ENCODE results near the gene NDOR1.
"Not testable (repeated sequence)": the region's sequence is repeated elsewhere in the genome, so short reads cannot be mapped to it uniquely, and the experiment has no call there.

The NDOR1 gene

DNA sequence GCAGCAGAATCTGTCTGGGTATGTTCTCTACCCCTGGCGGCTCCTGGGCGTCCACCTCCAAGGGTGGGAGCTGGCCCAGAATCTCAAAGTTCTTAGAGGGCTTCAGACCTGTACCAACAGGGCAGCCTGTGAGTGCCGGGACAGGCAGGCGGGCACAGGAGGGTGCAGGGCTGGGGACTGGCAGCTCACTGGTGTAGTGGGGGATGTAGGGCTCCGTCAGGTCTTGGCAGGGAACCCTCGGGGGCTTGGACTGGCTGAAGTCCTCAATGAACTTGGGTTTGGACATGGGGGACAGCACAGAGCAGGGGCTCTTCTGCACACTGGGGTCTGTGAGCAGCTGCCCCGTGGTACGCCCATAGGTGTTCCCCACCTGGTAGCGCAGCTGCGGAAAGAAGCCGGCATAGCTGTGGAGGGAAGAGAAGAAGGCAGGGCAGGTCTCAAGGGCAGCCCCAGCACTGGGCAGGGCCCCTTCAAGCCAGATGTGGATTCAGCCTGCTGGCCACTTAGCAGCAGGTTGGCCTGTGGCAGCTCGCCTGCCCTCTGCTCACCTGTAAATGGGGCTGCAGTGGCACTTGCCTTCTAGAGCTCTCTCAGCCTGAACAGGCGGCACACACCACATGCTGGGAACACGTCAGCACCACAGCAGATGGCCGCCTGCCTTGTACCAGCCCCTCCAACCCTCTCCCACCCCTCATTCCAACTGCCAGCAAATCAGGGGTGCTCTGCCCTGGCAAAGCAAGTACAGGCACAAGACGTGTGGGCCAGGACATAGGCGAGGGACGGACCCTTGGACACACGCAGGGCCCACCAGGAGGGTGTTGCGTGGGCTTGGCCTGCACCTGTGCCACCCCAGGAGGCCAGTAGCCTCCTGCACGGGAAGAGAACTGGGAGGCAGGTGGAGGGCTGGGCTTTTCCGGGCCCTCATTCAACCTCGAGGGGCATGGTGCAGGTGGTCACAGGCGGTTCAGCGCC is 40.2 kb downstream of the NDOR1 start:
- no peak for DNase-seq

GRCh38 chr9:137247135-137247915 is 41.8 kb downstream of the NDOR1 start:
- no peak for DNase-seq

- no peak for DNase-seq
Observed at GRCh38 chr9:137247916-137248175, 42.3 kb downstream of the NDOR1 start.

DNA sequence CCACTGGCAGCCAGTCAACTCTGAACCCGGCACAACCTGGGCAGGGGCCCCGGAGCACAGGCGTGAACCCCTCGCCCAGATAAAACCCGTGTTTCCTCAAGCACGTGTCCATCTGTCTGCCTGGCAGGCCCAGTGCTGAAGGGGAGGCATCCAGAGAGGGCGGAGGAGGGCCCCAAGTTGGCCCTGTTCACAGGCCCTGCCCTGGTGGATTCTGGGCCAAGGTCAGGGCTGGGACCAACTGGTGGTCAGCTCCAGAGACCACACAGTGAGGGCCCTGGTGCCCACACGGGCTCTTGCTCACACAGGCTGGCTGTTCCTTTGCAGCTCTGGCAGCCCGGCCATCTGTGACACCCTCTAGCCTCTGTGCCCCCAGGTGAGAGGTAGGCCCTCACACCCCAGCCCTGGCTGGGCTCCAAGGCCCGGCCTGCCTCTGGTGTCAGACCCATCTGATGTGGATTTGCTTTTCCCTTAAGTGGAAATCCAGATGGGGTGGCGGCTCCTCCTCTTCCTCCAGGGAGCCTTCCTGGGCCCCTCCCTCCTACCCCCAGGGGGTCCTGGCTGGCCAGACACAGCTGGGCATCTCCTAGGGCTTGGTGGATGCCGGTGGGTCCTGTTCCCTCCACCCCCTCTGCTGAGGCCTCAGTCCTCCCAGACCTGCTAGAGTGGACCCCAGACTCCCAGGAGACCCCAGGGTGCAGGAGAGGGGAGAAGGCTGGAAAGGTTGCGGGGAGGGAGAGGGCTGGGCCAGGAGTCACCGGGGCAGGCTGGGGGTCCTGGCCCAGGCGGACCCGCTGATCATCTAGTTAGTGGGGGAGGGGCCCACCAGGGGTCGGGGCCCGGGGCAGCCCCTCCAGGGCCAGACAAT is 45.1 kb downstream of the NDOR1 start:
- DNase-seq: no peak

- DNase-seq: no peak
Observed at GRCh38 chr9:137251194-137251461, 45.6 kb downstream of the NDOR1 start, which contains the start of gene STPG3. TSS of gene STPG3 (plus strand) at chr9:137251286. CDS start at chr9:137251287, 1 bp downstream.

- no peak for DNase-seq
Observed at GRCh38 chr9:137251490-137252268, 46.2 kb downstream of the NDOR1 start.

DNA sequence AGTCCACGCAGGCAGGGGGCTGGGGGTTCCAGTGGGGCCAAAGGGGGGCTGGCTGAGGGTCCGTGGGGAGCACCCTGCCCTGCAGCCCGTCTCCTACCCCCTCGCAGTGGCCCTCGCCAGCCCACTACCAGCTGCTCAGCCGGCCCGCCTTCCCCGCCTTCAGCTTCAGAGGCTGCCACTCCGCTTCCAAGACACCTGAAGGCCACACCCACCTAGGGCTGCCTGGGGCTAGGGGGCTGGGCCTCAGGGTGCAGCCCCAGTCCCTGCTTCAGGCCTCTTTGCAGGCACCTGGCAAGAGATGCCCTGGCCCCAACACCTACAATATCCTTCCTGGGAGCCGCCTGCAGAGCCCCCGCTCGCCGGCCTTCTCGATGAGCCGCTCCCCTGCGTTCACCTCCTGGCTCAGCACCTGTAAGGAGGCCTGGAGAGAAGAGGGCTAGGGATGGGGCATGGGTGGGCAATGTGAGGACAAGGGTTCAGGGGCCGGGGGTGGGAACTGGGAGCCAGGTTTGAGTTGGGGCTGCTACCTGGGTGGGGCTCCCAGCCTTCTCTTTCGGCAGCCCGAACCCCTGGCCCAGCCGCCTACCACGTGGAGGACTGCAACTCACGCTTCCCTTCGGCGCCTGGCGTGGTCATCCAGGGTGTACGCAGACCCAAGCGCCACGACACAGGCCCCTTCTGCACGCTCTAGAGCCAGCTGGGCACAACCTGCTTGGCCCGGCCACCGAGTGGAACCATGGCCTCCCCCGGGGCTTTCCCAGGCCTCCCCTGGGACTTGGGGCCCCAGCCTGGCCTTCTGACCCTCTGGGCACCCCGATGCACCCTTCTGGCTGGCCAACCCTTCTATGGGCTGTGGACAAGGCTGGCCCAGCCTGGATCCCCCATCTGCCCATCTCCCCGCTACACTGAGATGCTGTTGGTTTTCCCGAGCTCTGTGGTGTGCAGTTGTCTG is 47.3 kb downstream of the NDOR1 start:
- no peak for DNase-seq

DNA sequence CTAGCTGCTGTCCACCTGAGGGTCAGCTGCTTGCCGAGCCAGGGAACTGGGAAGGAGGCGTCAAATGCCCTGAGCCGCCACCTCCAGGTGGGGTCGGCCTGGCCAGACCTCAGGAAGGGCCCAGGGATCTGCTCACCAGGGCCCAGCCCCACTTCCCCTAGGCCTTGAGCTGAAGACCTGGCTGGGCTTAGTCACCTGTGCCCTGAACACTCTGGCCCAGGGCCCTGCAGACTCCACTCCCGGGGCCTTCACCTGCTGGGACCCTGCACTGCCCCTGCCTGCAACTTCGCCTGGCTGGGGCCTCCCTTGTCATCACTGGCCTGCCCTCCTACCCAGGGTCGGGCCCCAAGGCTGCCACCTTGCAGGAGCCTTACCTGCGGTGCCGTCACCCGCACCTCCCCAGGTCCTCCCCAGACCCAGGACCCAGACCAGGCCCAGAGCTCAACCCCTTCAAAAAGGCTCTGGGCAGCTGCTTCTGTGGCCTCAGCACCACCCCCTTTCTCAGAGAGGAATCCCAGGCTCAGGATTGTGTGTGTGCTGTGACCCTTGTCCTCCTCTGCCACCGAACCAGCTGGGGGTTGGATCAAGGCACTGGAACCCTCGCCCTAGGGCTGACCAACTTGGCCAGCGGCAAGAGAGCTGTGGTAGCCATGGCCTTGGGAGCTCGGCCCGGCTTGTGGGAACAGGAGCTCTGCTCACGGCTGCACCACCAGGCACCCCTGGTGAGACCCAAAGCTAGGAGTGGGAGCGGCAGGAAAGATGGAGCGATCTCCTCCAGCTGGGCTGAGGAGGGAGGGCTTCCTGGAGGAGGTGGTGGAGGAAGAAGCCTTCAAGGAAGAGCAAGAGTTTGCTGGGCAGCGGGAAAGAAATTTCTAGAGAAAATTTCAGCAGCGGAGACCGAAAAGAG is 48.5 kb downstream of the NDOR1 start:
- no peak for DNase-seq

- DNase-seq: peak; percentile 61 to 90
Observed at GRCh38 chr9:137254624-137255447, 49.3 kb downstream of the NDOR1 start, which contains the start of gene NELFB. TSS of gene NELFB (plus strand) at chr9:137255327.

DNA sequence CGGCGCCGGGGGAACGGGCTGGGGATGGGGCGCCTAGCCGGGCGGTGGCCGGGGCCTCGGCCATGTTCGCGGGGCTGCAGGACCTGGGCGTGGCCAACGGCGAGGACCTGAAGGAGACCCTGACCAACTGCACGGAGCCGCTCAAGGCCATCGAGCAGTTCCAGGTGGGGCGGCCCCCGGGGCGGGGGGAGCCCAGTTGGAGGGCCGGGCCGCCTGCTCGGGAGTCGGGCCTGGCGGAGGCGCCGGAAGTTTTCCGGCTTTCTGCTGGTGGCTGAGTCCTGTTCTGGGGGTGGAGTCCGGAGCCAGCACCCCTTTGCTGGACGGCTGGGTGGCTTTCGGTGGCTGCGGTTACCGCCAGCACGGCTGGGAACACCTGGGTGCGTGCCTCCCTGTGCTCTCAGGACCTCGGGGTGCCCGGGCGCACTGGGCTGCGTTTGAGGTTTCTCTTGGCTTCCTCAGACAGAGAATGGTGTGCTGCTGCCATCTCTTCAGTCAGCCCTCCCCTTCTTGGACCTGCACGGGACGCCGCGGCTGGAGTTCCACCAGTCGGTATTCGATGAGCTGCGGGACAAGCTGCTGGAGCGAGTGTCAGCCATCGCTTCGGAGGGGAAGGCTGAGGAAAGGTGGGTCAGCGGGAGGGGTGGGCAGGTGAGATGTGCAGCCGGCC is 50.1 kb downstream of the NDOR1 start:
- no peak for DNase-seq

GRCh38 chr9:137256362-137256761 is 50.9 kb downstream of the NDOR1 start:
- DNase-seq: no peak

DNA sequence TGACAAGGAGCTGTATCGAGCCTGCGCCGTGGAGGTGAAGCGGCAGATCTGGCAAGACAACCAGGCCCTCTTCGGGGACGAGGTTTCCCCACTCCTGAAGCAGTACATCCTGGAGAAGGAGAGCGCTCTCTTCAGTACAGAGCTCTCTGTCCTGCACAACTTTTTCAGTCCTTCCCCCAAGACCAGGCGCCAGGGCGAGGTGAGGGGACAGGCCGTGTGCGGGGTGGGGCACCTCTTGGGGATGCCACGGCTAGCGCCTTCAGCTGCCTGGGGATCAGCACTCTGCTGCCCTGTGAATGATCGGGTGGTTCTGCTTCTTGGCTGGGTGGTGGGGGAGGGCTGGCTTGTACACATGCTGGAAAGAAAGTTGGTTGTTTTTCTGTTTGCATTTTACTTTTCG is 51.4 kb downstream of the NDOR1 start:
- DNase-seq: no peak

GRCh38 chr9:137262173-137262908 is 56.8 kb downstream of the NDOR1 start:
- DNase-seq: not testable (repeated sequence)

DNA sequence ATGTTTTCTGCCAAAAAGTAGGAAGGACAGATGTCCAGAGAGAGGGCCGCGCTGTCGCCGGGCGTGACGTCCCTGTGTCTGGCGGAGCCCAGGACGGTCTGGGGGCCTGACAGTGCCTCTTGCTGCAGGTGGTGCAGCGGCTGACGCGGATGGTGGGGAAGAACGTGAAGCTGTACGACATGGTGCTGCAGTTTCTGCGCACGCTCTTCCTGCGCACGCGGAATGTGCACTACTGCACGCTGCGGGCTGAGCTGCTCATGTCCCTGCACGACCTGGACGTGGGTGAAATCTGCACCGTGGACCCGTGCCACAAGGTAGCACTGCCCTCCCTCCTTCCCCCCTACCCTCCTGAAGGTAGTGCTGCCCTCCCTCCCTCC is 57.4 kb downstream of the NDOR1 start:
- no peak for DNase-seq

DNA sequence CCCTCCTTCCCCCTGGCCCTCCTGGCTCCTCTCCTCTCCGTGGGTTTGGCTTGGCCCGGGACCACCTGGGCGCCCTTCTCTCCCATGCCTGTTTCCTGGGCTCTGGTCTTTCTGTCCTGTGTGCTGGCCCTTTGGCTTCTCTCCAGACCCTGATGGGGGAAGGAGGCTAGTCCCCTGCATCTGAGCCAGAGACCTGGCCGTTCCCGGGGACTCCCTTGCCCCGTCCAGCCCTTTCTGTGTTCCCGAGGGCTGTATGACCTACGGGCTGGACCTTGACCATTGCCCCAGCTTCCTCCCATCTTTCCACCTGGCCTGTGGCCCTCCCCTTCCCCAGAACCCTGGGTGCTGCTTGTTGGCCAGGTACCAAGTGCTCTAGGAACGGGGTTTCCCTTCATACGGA is 58.0 kb downstream of the NDOR1 start:
- DNase-seq: no peak

DNA sequence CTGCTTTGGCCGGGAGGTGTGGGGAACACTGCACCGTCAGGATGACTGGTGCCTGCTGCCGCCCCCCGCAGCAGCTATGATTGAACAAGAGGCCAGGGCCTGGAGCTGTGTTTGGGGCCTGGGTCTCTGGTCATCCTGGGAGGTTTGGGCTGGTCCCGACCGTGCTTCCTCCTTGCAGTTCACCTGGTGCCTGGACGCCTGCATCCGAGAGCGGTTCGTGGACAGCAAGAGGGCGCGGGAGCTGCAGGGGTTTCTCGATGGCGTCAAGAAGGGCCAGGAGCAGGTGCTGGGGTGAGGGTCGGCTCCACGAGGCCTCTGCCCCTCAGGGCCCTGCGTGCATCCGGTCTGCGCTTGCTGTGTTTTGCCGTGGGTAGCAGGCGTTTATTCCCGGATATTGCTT is 58.6 kb downstream of the NDOR1 start:
- DNase-seq: no peak

DNA sequence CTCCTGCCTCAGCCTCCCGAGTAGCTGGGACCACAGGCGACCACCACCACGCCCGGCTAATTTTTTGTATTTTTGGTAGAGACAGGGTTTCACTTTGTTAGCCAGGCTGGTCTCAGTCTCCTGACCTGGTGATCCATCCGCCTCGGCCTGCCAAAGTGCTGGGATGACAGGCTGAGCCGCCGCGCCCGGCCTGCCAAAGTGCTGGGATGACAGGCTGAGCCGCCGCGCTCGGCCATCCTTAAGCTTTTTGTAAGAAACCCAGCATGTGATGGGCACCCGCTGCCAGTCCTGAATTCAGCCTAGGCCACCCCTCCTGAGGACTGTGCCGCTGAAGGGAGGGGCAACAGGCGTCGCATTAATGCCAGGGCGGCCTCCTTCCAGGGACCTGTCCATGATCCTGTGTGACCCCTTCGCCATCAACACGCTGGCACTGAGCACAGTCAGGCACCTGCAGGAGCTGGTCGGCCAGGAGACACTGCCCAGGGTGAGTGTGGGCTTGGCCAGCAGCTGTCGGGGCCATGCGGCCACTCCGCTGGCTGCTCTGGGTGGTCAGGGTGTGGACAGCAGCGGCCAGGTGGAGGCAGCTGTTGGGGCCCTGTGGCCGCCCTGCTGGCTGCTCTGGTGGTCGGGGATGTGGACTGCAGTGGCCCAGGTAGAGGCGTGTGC is 60.1 kb downstream of the NDOR1 start:
- DNase-seq: no peak

All from hippocampal formation (tissue), 2 donors.